AG09319 (cell line): ENCODE measurements around the gene BTF3.
A peak's percentile ranks its signal among the peaks of the same experiment; 100 is the strongest.

Experiments
- DNase-seq: peaks from one replicate; pipeline ENCODE4 v3.0.0-alpha.2; 2010; ENCODE audit warnings: low read depth; ENCODE audit errors: extremely low read depth
- CTCF ChIP-seq: IDR thresholded peaks from 2 replicates; pipeline ENCODE4 v1.5.1; 2011; ENCODE audit warnings: low read depth, mild to moderate bottlenecking, inconsistent platforms, low read length, moderate library complexity

Gene BTF3

GRCh38 chr5:73498057-73498992 lies at the start of gene BTF3:
BTF3 (plus strand) TSS chr5:73498442; CDS start chr5:73498668, 226 bp downstream.
- DNase-seq, result peak; percentile 93
- no peak for TF ChIP-seq CTCF

- peak; percentile 93 for DNase-seq
- no peak; the same call in 1 of the 2 replicates for TF ChIP-seq CTCF
Observed at GRCh38 chr5:73448463-73449136, 49.6 kb upstream of the BTF3 start, which contains the start of gene FOXD1. FOXD1 (minus strand) TSS chr5:73448777; CDS start chr5:73448362, 415 bp downstream.

DNA sequence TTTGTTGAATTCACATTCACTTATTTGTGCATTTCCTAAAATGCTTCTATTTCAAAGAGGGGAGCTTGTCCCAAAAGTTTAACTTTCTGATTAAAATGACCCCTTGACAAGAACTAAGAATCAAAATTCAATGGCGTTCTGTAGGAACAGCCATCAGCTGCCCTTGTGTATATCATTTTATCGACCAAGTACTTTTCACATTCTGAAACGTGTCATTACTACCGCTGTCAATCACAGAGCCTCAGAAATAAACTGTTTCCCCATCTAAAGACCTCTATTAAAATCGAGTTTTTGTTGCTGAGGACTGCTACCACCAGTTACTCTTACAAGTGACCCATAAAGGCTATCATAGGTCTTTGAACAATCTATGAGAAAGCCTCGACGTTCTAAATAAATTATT lies 48.1 kb upstream of the BTF3 start:
- DNase-seq, result no peak
- no peak for TF ChIP-seq CTCF

- no peak for TF ChIP-seq CTCF
- no peak for DNase-seq
Observed at GRCh38 chr5:73450672-73451223, 47.5 kb upstream of the BTF3 start.

DNA sequence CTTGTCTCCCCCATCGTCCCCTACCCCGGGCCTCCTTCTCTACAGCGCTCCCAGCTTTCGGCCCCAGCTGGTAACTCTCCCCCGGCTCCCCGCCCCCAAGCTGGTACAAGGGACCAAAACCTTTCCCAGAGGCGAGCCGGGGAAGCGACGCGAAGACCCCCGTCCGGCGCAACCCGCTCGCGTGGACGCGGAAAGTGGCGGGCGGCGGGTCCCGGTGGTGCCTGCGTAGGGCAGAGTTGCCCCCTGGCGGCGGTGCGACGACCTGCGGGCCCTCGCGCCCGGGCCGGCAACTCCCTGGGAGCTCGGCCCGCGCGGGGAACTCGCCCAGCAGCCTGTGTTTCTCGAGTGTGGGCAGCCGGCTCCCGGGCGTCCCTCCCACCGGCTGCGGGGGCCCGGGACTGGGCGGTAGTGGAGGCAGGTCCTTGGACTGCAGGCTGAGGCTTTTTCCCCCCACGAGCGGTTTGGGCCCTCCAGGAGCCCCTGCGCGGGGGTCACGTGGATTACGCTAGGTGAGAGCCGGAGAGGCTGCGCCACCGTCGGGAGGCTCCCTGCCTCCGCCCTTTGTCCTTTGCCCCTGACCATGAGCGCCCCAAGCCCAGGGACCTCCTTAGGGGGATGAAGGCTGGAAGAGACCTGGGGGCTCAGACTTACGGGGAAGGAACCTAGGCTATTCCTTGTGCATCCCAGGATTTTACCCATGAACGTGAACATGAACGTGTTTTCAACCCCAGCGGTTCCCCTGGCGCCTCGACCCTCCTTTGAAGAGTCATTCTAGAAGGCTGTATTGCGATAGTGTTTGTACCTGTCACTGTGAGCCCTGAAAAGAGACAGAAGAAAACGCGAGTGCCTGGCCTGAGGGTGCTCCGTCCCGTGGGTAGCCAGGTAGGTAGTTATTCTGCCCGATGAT lies 46.8 kb upstream of the BTF3 start:
- peak; percentile 23 for DNase-seq
- TF ChIP-seq CTCF, result peak; percentile 54

DNA sequence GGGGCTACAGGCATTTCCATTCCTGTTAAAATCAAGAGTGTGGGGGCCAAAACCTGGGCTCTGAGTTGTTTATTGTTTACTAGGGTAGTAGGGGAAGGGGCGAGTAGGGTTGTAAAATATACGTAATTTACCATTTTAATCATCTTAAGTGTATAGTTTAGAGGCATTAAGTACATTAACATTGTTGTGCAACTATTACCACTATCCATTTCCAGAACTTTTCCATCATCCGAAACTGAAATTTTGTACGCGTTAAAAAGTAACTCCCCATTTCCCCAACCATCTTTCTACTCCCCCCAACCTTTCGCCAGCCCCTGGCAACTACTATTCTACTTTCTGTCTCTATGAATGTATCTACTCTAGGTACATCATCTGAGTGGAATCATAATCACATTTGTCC lies 46.0 kb upstream of the BTF3 start:
- no peak for DNase-seq
- TF ChIP-seq CTCF, result no peak
